HepG2 (cell line): ENCODE measurements around the gene DNAJB2. TPM values are rescaled to one million over a fixed set of nuclear protein-coding genes. Genes with fewer than 3 reads are reported as not detected.
A peak's percentile ranks its signal among the peaks of the same experiment; 100 is the strongest.

Source experiments
- AFF4 ChIP-seq: sonication (generic); formaldehyde crosslinking; IDR thresholded peaks from 2 replicates; pipeline ENCODE4 v1.4.0; 2020; ENCODE audit warnings: missing genetic modification reagents
- AGO1 ChIP-seq: fragments of 200-400 bp; formaldehyde crosslinking; IDR thresholded peaks from 2 replicates; pipeline ENCODE4 v1.6.1; 2017; ENCODE audit warnings: mild to moderate bottlenecking, low read depth, low read length, moderate library complexity; ENCODE audit not compliant: poor library complexity, severe bottlenecking
- ELF4 ChIP-seq: sonication (generic); formaldehyde crosslinking; IDR thresholded peaks from 2 replicates; pipeline ENCODE4 v1.5.0; 2020; ENCODE audit warnings: missing genetic modification reagents, mild to moderate bottlenecking, moderate library complexity, borderline replicate concordance
- HMGA1 ChIP-seq: sonication (generic); formaldehyde crosslinking; conservative IDR thresholded peaks from 2 replicates; pipeline ENCODE4 v1.4.0; 2020; ENCODE audit warnings: missing genetic modification reagents
- HOMEZ ChIP-seq: IDR thresholded peaks from 2 replicates; pipeline ENCODE4 v1.6.1; 2016; ENCODE audit warnings: low read depth
- JDP2 ChIP-seq: sonication (generic); formaldehyde crosslinking; IDR thresholded peaks from 2 replicates; pipeline ENCODE4 v1.8.1; 2022; ENCODE audit warnings: missing genetic modification reagents, borderline replicate concordance
- KDM2A ChIP-seq: sonication (generic); formaldehyde crosslinking; IDR thresholded peaks from 2 replicates; pipeline ENCODE4 v1.4.0; 2020; ENCODE audit warnings: low read depth, missing genetic modification reagents, borderline replicate concordance
- MZF1 ChIP-seq: sonication (generic); formaldehyde crosslinking; IDR thresholded peaks from 2 replicates; pipeline ENCODE4 v1.8.1; 2023; ENCODE audit warnings: mild to moderate bottlenecking, missing genetic modification reagents, borderline replicate concordance
- PHF8 ChIP-seq: sonication (generic); formaldehyde crosslinking; IDR thresholded peaks from 2 replicates; pipeline ENCODE4 v1.5.0; 2020; ENCODE audit warnings: missing genetic modification reagents
- PLSCR1 ChIP-seq: sonication (generic); formaldehyde crosslinking; IDR thresholded peaks from 2 replicates; pipeline ENCODE4 v1.5.0; 2020; ENCODE audit warnings: missing genetic modification reagents, mild to moderate bottlenecking, borderline replicate concordance
- ZBTB38 ChIP-seq: sonication (generic); formaldehyde crosslinking; IDR thresholded peaks from 2 replicates; pipeline ENCODE4 v1.5.1; 2020; ENCODE audit warnings: mild to moderate bottlenecking, missing genetic modification reagents
- ZNF329 ChIP-seq: sonication (generic); formaldehyde crosslinking; IDR thresholded peaks from 2 replicates; pipeline ENCODE4 v1.9.0; 2021; ENCODE audit warnings: low read depth, mild to moderate bottlenecking, missing genetic modification reagents
- ZNF362 ChIP-seq: sonication (generic); formaldehyde crosslinking; IDR thresholded peaks from 2 replicates; pipeline ENCODE4 v1.4.0; 2020; ENCODE audit warnings: missing genetic modification reagents, mild to moderate bottlenecking, borderline replicate concordance
- ZNF546 ChIP-seq: sonication (generic); formaldehyde crosslinking; conservative IDR thresholded peaks from 2 replicates; pipeline ENCODE4 v1.8.1; 2023; ENCODE audit warnings: mild to moderate bottlenecking, missing genetic modification reagents
- ZNF567 ChIP-seq: sonication (generic); formaldehyde crosslinking; IDR thresholded peaks from 2 replicates; pipeline ENCODE4 v1.8.1; 2023; ENCODE audit warnings: mild to moderate bottlenecking, missing genetic modification reagents, borderline replicate concordance
- ZNF775 ChIP-seq: sonication (generic); formaldehyde crosslinking; IDR thresholded peaks from 2 replicates; pipeline ENCODE4 v1.4.0; 2020; ENCODE audit warnings: missing genetic modification reagents, mild to moderate bottlenecking, moderate library complexity, borderline replicate concordance
- polyA plus RNA-seq, 8 experiments: library from polyadenylated mRNA; depleted of rRNA in 3 of 8; stranded (reverse) in 7 of 8; unstranded in 1 of 8; fragments of >200 nt; fragmentation: Illumina TruSeq in 4 of 8; extraction: Trizol in 4 of 8; gene quantifications; 2 replicates each; pipeline versions ENCODE4 v1.2.1 to v1.2.3, GENCODE V29; 2011 to 2016; ENCODE audit warnings: low read depth in 4 of 8, missing spikeins in 1 of 8, mixed read lengths in 1 of 8; ENCODE audit not compliant: insufficient read depth in 1 of 8
- total RNA-seq, 5 experiments: library from RNA; depleted of rRNA; stranded (reverse); fragments of >200 nt; fragmentation: Illumina TruSeq; extraction: Trizol; gene quantifications; 2 replicates each; pipeline ENCODE4 v1.2.3, GENCODE V29; 2016; ENCODE audit warnings: low read depth in 1 of 5
- TF ChIP-seq, protein P1 (sequence below): sonication (generic); formaldehyde crosslinking; IDR thresholded peaks from 2 replicates; pipeline ENCODE4 v1.5.0; 2020; ENCODE audit warnings: missing genetic modification reagents
- TF ChIP-seq, protein P2 (sequence below): sonication (generic); formaldehyde crosslinking; IDR thresholded peaks from 2 replicates; pipeline ENCODE4 v1.4.0; 2020; ENCODE audit warnings: mild to moderate bottlenecking, missing genetic modification reagents

Gene DNAJB2
- total and polyA plus RNA-seq, 2 of the 13 experiments (the other 11 are each of a cell fraction or from before 2014, with no cell fraction given): 21.3 to 31.1 TPM

GRCh38 chr2:219253753-219254589, 25.2 kb upstream of the DNAJB2 start, which contains the start of gene TUBA4A (continued):
- TF ChIP-seq, protein P1, sequence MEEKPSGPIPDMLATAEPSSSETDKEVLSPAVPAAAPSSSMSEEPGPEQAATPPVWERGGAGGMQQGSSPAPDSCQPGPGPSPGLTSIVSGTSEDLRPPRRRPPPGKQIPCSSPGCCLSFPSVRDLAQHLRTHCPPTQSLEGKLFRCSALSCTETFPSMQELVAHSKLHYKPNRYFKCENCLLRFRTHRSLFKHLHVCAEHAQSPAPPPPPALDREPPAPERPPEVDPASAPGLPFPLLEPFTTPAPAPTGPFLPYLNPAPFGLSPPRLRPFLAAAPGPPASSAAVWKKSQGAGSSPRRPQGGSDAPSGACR (CRISPR knock-in tag): peak; percentile 53; the same call in 1 of the 2 replicates
- TF ChIP-seq ZNF775 (CRISPR knock-in tag) (no peak), PHF8 (CRISPR knock-in tag) (no peak; the same call in 1 of the 2 replicates), PLSCR1 (CRISPR knock-in tag) (no peak), ZNF362 (no peak), AFF4 (CRISPR knock-in tag) (no peak), ZNF567 (no peak), AGO1 (no peak), HMGA1 (no peak), KDM2A (CRISPR knock-in tag) (peak; percentile 59; the same call in 1 of the 2 replicates), ZNF546 (CRISPR knock-in tag) (no peak), ZBTB38 (CRISPR knock-in tag) (no peak), MZF1 (CRISPR knock-in tag) (no peak), ELF4 (CRISPR knock-in tag) (no peak), JDP2 (no peak), ZNF329 (no peak), HOMEZ (CRISPR knock-in tag) (no peak)
- TF ChIP-seq, protein P2, sequence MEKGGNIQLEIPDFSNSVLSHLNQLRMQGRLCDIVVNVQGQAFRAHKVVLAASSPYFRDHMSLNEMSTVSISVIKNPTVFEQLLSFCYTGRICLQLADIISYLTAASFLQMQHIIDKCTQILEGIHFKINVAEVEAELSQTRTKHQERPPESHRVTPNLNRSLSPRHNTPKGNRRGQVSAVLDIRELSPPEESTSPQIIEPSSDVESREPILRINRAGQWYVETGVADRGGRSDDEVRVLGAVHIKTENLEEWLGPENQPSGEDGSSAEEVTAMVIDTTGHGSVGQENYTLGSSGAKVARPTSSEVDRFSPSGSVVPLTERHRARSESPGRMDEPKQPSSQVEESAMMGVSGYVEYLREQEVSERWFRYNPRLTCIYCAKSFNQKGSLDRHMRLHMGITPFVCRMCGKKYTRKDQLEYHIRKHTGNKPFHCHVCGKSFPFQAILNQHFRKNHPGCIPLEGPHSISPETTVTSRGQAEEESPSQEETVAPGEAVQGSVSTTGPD (CRISPR knock-in tag): no peak
